GM12872 (cell line): ENCODE data around the gene FAM228A.

Source experiments
- CTCF ChIP-seq: IDR thresholded peaks from 3 replicates; pipeline ENCODE4 v1.5.1; 2011; ENCODE audit warnings: low read depth, mild to moderate bottlenecking, low read length, moderate library complexity; ENCODE audit not compliant: insufficient read depth

The FAM228A gene

GRCh38 chr2:24174851-24175277 lies at the start of gene FAM228A:
FAM228A (plus strand) TSS chr2:24175053; CDS start chr2:24175481, 428 bp downstream.
- no peak for TF ChIP-seq CTCF

GRCh38 chr2:24125956-24126355 lies 48.9 kb upstream of the FAM228A start:
- no peak for TF ChIP-seq CTCF

GRCh38 chr2:24132543-24132942 lies 42.3 kb upstream of the FAM228A start:
- no peak for TF ChIP-seq CTCF

GRCh38 chr2:24147364-24147763 lies 27.5 kb upstream of the FAM228A start:
- TF ChIP-seq CTCF: no peak

GRCh38 chr2:24152413-24153197 lies 22.2 kb upstream of the FAM228A start:
- TF ChIP-seq CTCF: no peak

- no peak for TF ChIP-seq CTCF
These were observed 21.4 kb upstream of the FAM228A start for GRCh38 chr2:24153478-24153877.

- no peak for TF ChIP-seq CTCF
These were observed 16.7 kb upstream of the FAM228A start for GRCh38 chr2:24158131-24158530.
